Cardiac fibroblast (primary cell): ENCODE measurements around the gene THADA.

Source experiments
- DNase-seq, 2 donors: peaks; one replicate each; pipeline versions ENCODE4 v3.0.0 to v3.0.0-alpha.2; 2010; ENCODE audit warnings: low read depth in 2 of 2
- H3K4me3 ChIP-seq, 2 donors: replicated peaks in 1 of 2; 1 replicate in 1 of 2; 2 replicates in 1 of 2; pipeline ENCODE4 v1.5.1; 2011; ENCODE audit warnings: low read depth in 2 of 2, low read length in 2 of 2, mild to moderate bottlenecking in 2 of 2, moderate library complexity in 1 of 2
- CTCF ChIP-seq: IDR thresholded peaks from one replicate; pipeline ENCODE4 v1.5.1; 2011; ENCODE audit warnings: low read depth, mild to moderate bottlenecking, low read length, inconsistent platforms

THADA gene

GRCh38 chr2:43455731-43456642 is 139.9 kb downstream of the THADA start:
- peak overlapping the region in 1 of 2 donors; percentile 18 for H3K4me3 ChIP-seq
- no peak for TF ChIP-seq CTCF
- peak; percentile 72 to 96 for DNase-seq

- TF ChIP-seq CTCF, result no peak
- peak in 1 of 2 donors; percentile 58 for DNase-seq
- peak overlapping the region in 1 of 2 donors; percentile 18 for H3K4me3 ChIP-seq
Measured at GRCh38 chr2:43455296-43455695, 140.5 kb downstream of the THADA start.

- H3K4me3 ChIP-seq, result no peak overlapping the region
- peak in 1 of 2 donors; percentile 85 for DNase-seq
- no peak for TF ChIP-seq CTCF
Measured at GRCh38 chr2:43454791-43455190, 141.0 kb downstream of the THADA start.

GRCh38 chr2:43453179-43454170 is 142.4 kb downstream of the THADA start:
- DNase-seq, result no peak
- no peak for TF ChIP-seq CTCF
- H3K4me3 ChIP-seq, result no peak overlapping the region

GRCh38 chr2:43452318-43452731 is 143.5 kb downstream of the THADA start:
- no peak for DNase-seq
- H3K4me3 ChIP-seq, result no peak overlapping the region
- no peak for TF ChIP-seq CTCF

- TF ChIP-seq CTCF, result no peak
- DNase-seq, result no peak
Measured at GRCh38 chr2:43450617-43451016, 145.2 kb downstream of the THADA start.

More at GRCh38 chr2:43450617-43451016, 145.2 kb downstream of the THADA start:
- no peak overlapping the region for H3K4me3 ChIP-seq
